Amygdala (tissue), 56 donors: ENCODE data around the gene WDFY3.
"Not testable (repeated sequence)": the region's sequence is repeated elsewhere in the genome, so short reads cannot be mapped to it uniquely, and the experiment has no call there.

ENCODE experiments used
- DNase-seq, 56 donors: peaks; one replicate each; lab custom pipeline; 2025; lab: John Stamatoyannopoulos, UW

Gene WDFY3

DNA sequence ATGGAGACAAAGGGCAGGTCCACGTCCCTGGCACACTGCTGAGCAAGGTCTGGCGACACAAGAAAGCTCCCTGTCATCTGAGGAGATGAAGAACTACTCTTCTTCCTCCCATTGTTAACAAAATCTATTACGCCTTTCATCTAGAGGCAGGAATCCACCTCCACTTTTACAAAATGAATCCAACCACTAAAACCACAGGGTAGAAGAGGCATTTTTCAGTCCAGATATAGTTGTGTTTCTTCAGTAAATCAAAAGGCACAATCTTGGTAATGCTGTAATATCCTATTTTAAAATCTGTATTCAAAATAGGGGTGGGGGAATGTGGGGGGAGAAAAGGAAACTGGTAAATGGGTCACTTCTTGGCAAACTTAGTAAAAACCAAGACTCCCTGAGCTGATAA, 282.1 kb downstream of the WDFY3 start:
- DNase-seq: no peak

DNA sequence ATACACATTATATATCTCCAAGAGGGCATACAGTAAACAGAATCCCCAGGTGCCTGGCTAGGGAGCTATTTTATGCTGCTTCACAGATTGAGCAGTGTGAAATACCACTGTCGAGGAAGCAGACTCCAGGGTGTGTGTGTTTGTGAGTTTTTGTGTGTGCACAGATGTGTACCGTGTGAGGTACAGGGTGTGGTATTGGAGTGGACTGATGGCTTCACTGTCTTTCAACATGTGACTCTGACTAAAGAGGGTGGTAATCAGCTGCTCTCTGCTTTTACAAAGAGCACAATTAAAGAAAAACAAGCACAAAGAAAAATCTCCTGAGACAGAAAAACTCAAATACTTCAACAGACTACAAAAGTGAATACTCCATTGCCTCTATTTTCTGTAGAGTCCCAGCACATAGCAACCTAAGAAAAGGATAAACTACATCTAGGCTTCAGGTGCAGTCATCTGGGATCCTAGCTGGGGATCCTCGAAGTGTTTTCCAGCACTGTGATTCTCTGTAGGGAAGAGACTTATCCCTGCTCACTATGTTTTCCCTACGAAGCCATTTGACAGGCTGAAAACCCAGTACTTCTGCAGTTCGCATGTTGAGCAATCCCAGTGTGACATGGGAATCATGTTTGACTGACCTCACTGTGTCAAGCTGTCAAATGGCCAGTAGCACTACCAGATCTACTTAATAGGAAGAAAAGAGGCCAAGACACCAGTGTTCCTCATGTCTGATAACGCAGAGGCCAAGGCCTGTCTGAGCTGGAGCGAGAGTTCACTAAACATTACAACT, 283.2 kb downstream of the WDFY3 start:
- no peak for DNase-seq

GRCh38 chr4:84682661-84683060, 283.8 kb downstream of the WDFY3 start:
- not testable (repeated sequence) for DNase-seq

GRCh38 chr4:84681486-84682274, 284.8 kb downstream of the WDFY3 start:
- DNase-seq: peak in 12 of 56 donors; percentile 9 to 38 (median 20)

GRCh38 chr4:84680956-84681355, 285.5 kb downstream of the WDFY3 start:
- no peak for DNase-seq

DNA sequence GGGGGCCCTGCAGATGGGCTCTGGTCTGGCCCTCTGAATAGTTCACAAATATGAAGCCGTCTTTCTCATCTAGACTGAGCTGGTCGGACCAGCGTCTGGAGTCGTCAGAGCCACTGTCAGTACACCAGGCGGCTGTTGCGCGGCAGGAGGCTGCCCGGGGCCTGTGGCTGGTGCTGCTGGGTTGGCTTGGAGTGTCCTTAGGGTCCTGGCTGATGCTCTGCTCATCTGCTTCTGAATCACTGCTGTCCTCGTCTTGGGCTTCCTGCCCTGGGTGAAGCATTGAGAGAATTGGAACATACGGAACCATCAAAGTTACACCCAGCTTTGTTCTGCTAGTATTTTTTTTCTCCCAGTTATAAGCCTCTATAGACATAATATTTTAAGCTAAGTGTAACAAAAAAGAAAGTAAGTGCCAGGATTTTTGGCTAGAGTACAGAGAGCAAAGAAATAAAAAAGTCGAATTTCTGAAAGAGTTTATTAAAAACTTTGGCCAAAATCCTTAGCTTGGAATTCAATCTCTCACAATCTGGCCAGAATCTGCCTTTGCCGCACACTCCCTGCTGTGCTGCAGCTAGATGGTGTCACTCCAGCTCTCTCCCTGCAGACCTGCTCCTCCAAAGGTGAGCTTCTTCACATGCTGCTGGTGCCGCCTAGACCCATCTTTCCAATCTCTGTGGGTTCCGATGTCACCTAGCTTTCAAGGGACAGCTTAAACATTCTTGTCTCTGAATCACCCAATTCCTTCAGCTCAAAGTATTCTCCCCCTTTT, 287.3 kb downstream of the WDFY3 start:
- peak in 1 of 56 donors; percentile 4 for DNase-seq

- DNase-seq: no peak
Measured at GRCh38 chr4:84677995-84678394, 288.5 kb downstream of the WDFY3 start.

DNA sequence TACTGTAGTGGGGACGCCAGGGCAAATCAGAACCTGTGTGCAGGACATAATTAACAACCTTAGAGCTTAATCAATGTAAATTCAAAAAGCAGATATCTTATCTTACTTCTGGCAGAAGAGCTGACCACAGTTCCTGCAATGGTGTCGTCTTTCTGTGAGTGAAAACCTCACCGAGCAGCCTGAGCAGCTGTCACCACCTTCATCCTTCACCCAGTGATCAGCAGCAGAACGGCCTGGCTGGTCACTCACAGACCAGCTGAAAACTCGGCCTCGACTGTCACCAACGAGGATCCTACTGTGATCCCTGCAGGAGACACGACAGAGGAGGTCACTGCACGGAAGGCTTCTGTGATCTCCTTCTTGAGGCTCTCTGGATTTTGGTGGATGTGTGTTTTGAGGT, 289.4 kb downstream of the WDFY3 start:
- no peak for DNase-seq

- DNase-seq: no peak
Measured at GRCh38 chr4:84673475-84674240, 292.8 kb downstream of the WDFY3 start.

DNA sequence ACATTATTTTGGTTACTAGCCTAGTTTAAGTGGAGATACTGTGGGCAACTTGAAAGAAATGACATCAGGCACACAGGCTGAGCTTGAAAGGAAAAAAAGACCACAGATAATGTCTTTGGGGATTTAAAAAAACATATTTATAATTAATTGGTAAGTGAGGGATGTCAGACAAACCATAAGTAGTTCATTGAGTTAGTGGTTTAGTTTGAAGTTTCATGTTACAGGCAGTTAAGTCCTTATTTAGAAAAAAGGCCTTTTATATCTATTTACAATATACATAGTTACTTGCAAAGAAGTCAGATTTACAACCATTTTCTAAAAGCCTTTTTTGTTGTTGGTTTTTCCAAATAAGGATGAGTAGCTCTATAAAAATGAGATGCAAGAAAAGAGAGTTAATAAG, 294.3 kb downstream of the WDFY3 start:
- no peak for DNase-seq

- no peak for DNase-seq
Measured at GRCh38 chr4:84669201-84669600, 297.3 kb downstream of the WDFY3 start.

GRCh38 chr4:84666439-84666838, 300.1 kb downstream of the WDFY3 start:
- DNase-seq: no peak

DNA sequence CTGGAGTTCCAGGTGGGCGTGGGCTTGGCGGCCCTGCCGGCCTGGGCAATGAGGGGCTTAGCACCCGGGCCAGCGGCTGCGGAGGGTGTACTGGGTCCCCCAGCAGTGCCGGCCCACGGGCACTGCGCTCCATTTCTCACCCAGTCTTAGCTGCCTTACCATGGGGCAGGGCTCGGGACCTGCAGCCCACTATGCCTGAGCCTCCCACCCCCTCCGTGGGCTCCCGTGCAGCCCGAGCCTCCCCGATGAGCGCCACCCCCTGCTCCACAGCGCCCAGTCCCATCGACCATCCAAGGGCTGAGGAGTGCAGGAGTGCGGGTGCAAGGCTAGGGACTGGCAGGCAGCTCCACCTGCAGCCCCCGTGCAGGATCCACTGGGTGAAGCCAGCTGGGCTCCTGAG, 301.7 kb downstream of the WDFY3 start:
- DNase-seq: not testable (repeated sequence)

- DNase-seq: no peak
Measured at GRCh38 chr4:84661191-84661939, 305.1 kb downstream of the WDFY3 start.

DNA sequence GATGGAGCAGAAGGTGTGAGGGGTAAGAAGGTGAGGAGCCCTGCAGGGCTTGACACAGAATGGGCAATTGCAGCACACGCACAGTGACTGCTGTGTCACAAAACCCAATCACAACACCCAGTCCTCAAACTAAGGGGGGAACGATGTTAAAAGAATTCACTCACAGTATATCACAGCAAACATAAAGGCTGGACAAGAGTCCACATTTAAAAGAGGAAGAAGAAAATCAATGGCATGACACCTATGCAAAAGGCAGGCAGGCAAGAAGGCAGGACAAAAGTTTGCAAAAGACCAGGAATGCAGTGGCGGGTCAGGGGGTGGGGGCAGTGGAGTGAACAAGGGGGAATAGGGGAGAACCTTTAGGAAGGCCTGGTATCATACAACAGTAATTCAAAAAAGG, 305.9 kb downstream of the WDFY3 start:
- no peak for DNase-seq

DNA sequence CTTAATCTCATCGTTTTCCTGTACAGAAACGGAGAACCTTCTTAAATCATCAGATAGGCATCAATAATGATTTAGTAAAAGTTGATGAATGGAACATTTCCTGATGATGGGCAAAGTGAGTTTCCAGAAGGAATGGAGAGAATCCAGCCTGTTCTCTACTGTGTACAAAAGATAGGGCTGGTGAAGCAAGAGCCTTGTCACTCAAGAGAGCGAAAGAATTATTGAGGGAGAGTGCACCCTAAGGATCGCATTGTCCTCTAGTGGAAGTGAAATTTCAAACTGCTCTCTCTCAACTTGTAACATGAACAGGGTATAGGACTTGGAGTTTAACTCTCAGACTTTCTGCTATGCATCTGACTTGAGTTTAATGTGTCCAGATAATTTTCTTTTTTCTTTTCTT, 314.0 kb downstream of the WDFY3 start:
- no peak for DNase-seq

GRCh38 chr4:84651499-84651898, 315.0 kb downstream of the WDFY3 start:
- no peak for DNase-seq

GRCh38 chr4:84648863-84649647, 317.4 kb downstream of the WDFY3 start:
- DNase-seq: no peak

DNA sequence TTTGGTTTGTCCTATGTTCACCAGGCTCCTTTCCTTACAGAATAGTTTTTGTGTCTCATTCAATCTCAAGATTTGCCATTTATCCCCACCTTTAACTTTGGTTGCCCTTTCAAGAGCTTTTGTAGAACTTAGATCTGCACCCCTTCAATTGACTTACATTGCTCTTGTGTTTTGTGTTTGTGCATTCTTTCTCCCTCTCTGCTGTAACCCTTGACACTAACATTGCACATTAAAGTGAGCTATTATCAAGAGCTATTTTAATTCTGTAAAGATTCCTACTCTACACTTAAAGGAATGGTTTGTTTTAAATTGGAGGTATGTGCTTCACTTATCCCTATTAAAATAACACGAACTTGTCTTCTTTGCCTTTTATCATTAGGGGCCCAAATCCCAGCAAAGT, 318.3 kb downstream of the WDFY3 start:
- no peak for DNase-seq
